ENCODE results near the gene ZSWIM7. TPM values are rescaled to one million over a fixed set of nuclear protein-coding genes. Genes with fewer than 3 reads are reported as not detected.

The ZSWIM7 gene
- total RNA-seq, 1 experiment from 2014 or later = 13.8 TPM

DNA sequence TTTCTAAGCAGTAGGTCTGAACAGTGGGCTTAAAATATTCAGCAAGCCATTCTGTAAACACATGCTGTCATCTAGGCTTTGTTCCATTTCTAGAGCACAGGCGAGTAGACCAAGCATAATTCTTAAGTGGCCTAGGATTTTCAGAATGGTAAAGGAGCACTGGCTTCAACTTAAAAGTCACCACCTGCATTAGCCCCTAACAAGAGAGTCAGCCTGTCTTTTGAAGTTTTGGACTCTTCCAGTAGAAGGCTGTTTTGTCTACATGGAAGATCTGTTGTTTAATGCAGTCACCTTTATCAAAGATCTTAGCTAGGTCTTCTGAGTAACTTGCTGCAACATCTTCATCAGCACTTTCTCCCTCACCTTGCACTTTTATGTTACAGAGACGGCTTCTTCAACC lies 36.8 kb upstream of the ZSWIM7 start:
- Mint-ChIP-seq H3K36me3 (ENCODE audit: insufficient read depth, unreplicated experiment) (peaks cover 76% of the 10 kb centered on the region), H3K27ac (ENCODE audit: unreplicated experiment) (no peak overlapping the region), H3K9me3 (ENCODE audit: unreplicated experiment) (no peaks in the 10 kb centered on the region), H3K4me3 (ENCODE audit: unreplicated experiment) (no peak overlapping the region), H3K4me1 (ENCODE audit: low read depth, unreplicated experiment) (no peaks in the 10 kb centered on the region), H3K27me3 (ENCODE audit: insufficient read depth, unreplicated experiment) (no peaks in the 10 kb centered on the region)
- H3K9me3 ChIP-seq = no peaks in the 10 kb centered on the region
- no peaks in the 10 kb centered on the region for H3K36me3 ChIP-seq (ENCODE audit: control insufficient read depth, insufficient read depth, low read length)
- no peaks in the 10 kb centered on the region for H3K4me1 ChIP-seq
- POLR2A ChIA-PET = no interaction called here
- CTCF ChIA-PET = no interaction called here
- DNase-seq = no peak
- no peak overlapping the region for H3K4me3 ChIP-seq (ENCODE audit: low read depth, low read length)
- BruUV-seq (replicated peaks) = no TSS peak
- TF ChIP-seq, protein P1, sequence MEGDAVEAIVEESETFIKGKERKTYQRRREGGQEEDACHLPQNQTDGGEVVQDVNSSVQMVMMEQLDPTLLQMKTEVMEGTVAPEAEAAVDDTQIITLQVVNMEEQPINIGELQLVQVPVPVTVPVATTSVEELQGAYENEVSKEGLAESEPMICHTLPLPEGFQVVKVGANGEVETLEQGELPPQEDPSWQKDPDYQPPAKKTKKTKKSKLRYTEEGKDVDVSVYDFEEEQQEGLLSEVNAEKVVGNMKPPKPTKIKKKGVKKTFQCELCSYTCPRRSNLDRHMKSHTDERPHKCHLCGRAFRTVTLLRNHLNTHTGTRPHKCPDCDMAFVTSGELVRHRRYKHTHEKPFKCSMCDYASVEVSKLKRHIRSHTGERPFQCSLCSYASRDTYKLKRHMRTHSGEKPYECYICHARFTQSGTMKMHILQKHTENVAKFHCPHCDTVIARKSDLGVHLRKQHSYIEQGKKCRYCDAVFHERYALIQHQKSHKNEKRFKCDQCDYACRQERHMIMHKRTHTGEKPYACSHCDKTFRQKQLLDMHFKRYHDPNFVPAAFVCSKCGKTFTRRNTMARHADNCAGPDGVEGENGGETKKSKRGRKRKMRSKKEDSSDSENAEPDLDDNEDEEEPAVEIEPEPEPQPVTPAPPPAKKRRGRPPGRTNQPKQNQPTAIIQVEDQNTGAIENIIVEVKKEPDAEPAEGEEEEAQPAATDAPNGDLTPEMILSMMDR (IDR thresholded peaks at IDR 0.05; ENCODE audit: insufficient read depth in 1 of 2, low read depth in 1 of 2, low read length in 1 of 2, severe bottlenecking in 1 of 2, unreplicated experiment in 1 of 2) = no peak
- intact Hi-C loops (cut with micrococcal nuclease; ENCODE audit: unreplicated experiment) = no loop called here
- H3K27me3 ChIP-seq (replicated peaks; ENCODE audit: control insufficient read depth, insufficient read depth, low read length) = no peaks in the 10 kb centered on the region

DNA sequence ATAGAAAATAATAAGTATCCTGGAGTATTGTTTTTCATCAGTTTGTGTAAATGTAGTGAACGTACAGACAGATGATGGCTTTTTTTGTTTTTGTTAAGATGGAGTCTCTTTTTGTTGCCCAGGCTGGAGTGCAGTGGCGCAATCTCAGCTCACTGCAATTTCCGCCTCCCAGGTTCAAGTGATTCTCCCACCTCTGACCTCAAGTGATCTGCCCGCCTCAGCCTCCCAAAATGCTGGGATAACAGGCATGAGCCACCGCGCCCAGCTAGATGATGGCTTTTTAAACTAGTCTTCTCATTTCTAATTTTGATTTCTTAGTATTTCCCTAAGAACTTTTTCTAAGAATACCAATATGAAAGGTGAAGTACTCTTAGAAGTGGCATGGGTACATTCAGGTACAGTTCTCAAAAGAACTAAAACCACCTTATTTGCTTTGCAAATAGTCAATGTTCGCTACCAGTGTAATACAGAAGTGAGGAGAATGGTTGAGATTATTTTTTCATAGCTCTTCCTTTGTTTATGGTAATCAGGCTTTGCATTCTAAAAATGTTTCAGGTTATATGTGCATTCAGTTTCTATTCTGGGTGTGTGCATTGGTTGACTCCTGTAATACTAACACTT lies 34.3 kb upstream of the ZSWIM7 start:
- intact Hi-C loops (cut with micrococcal nuclease; ENCODE audit: unreplicated experiment) = no loop called here
- TF ChIP-seq, protein P1 (IDR thresholded peaks at IDR 0.05; ENCODE audit: insufficient read depth in 1 of 2, low read depth in 1 of 2, low read length in 1 of 2, severe bottlenecking in 1 of 2, unreplicated experiment in 1 of 2) = no peak
- Mint-ChIP-seq H3K36me3 (ENCODE audit: insufficient read depth, unreplicated experiment) (peaks cover 65% of the 10 kb centered on the region), H3K9me3 (ENCODE audit: unreplicated experiment) (no peaks in the 10 kb centered on the region), H3K4me3 (ENCODE audit: unreplicated experiment) (no peak overlapping the region), H3K27me3 (ENCODE audit: insufficient read depth, unreplicated experiment) (no peaks in the 10 kb centered on the region), H3K27ac (ENCODE audit: unreplicated experiment) (no peak overlapping the region), H3K4me1 (ENCODE audit: low read depth, unreplicated experiment) (no peaks in the 10 kb centered on the region)
- H3K4me3 ChIP-seq (ENCODE audit: low read depth, low read length) = no peak overlapping the region
- BruUV-seq (replicated peaks) = no TSS peak
- H3K4me1 ChIP-seq = no peaks in the 10 kb centered on the region
- CTCF ChIA-PET = no interaction called here
- H3K27me3 ChIP-seq (replicated peaks; ENCODE audit: control insufficient read depth, insufficient read depth, low read length) = no peaks in the 10 kb centered on the region
- no peak for DNase-seq
- no peaks in the 10 kb centered on the region for H3K36me3 ChIP-seq (ENCODE audit: control insufficient read depth, insufficient read depth, low read length)
- POLR2A ChIA-PET = no interaction called here
- no peaks in the 10 kb centered on the region for H3K9me3 ChIP-seq

DNA sequence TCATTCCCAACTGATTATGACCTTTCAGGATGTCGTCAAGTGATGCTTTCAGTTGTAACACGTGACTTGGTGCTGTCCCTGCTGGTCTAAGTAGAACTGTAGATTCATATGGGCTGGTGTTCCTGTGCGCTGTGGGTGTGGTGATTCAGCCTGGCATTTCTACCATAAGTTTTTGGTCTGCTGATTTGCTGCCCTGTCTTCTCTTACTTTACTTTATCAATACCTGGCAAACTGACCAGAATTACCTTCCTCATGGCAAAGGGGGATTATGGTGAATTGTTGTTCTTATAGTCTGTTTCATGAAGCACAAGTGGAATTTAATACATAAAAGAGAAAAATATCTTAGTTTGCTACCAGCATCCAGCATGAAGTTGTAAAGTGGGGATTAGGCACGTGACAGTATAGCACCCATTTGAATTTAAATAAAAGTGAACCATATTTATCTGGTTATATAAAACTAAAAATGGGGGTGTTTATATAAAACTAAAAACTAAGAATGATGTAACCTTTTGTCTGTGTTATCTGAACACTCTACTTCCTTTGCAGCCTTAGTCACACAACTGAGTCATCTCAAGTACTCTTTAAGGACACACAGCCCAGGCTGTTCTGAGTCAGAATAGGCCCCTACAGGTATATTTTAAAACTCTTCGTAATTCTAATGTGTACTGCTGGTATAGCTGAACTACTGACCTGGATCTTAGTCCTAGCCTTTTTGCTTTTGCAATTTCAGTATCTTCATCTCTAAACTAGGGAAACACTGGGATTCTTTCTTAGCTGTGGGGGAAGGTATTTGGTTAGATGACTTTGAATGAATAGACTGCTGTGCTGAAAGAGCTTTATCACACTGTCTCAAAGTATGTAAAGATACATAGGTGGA lies 28.4 kb upstream of the ZSWIM7 start:
- Mint-ChIP-seq H3K27me3 (ENCODE audit: insufficient read depth, unreplicated experiment) (no peaks in the 10 kb centered on the region), H3K36me3 (ENCODE audit: insufficient read depth, unreplicated experiment) (peaks cover 67% of the 10 kb centered on the region), H3K9me3 (ENCODE audit: unreplicated experiment) (no peaks in the 10 kb centered on the region), H3K27ac (ENCODE audit: unreplicated experiment) (no peak overlapping the region), H3K4me3 (ENCODE audit: unreplicated experiment) (no peak overlapping the region), H3K4me1 (ENCODE audit: low read depth, unreplicated experiment) (no peaks in the 10 kb centered on the region)
- Histone ChIP-seq H3K4me3 (ENCODE audit: low read depth, low read length) (no peak overlapping the region), H3K4me1 (no peaks in the 10 kb centered on the region), H3K9me3 (no peaks in the 10 kb centered on the region), H3K27me3 (replicated peaks; ENCODE audit: control insufficient read depth, insufficient read depth, low read length) (no peaks in the 10 kb centered on the region), H3K36me3 (ENCODE audit: control insufficient read depth, insufficient read depth, low read length) (no peaks in the 10 kb centered on the region)
- TF ChIP-seq, protein P1 (IDR thresholded peaks at IDR 0.05; ENCODE audit: insufficient read depth in 1 of 2, low read depth in 1 of 2, low read length in 1 of 2, severe bottlenecking in 1 of 2, unreplicated experiment in 1 of 2) = no peak
- BruUV-seq (replicated peaks) = TSS peak; percentile 48
- DNase-seq = no peak
- intact Hi-C loops (cut with micrococcal nuclease; ENCODE audit: unreplicated experiment) = no loop called here
- POLR2A ChIA-PET = no interaction called here
- CTCF ChIA-PET = no interaction called here
